HUES48 (cell line): ENCODE results near the gene TENM4.

Experiments used
- H3K27ac ChIP-seq: one replicate; pipeline ENCODE4 v1.7.0; 2013; ENCODE audit warnings: low read depth, low read length, inconsistent platforms
- H3K27me3 ChIP-seq: 2 replicates; pipeline ENCODE4 v1.6.1; 2013; ENCODE audit warnings: mild to moderate bottlenecking, low read length; ENCODE audit not compliant: control insufficient read depth, insufficient read depth
- H3K36me3 ChIP-seq: 2 replicates; pipeline ENCODE4 v1.6.1; 2013; ENCODE audit warnings: low read length; ENCODE audit not compliant: control insufficient read depth, insufficient read depth
- H3K4me1 ChIP-seq: 2 replicates; pipeline ENCODE4 v1.6.1; 2013; ENCODE audit warnings: mild to moderate bottlenecking, low read length; ENCODE audit not compliant: control insufficient read depth, insufficient read depth
- H3K4me3 ChIP-seq: 2 replicates; pipeline ENCODE4 v1.5.1; 2013; ENCODE audit warnings: mild to moderate bottlenecking, low read depth, low read length
- H3K9ac ChIP-seq: 2 replicates; pipeline ENCODE4 v1.6.1; 2013; ENCODE audit warnings: mild to moderate bottlenecking, low read depth, low read length, moderate library complexity
- H3K9me3 ChIP-seq: 2 replicates; pipeline ENCODE4 v1.6.1; 2013; ENCODE audit warnings: low read length; ENCODE audit not compliant: control insufficient read depth, insufficient read depth

The TENM4 gene

DNA sequence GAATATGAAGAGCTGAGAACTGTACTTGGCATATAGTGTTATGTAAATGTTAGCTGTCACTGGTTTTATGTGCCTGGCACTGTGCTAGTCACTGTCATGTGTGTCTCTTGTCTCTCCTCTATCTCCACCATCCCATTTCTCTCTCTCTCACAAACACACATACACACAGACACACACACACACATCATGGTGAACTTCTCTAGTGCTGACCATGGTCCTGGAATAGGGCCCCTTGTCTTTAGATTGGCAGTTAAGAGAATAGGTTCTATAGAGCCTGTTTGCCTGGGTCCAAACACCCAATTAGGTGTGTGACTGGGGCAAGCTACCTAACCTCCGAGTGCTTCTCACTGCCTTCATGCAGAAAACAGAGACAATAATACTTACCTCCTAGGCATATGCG, 756.5 kb downstream of the TENM4 start:
- no peaks in the 10 kb centered on the region for H3K36me3 ChIP-seq
- peaks cover 22% of the 10 kb centered on the region for H3K4me1 ChIP-seq
- 0 out of 2 replicates have a peak, but pooled peaks cover 5% of the 10 kb centered on the region for H3K9me3 ChIP-seq
- H3K27ac ChIP-seq, result no peak overlapping the region
- no peak overlapping the region for H3K9ac ChIP-seq
- H3K4me3 ChIP-seq, result peak overlapping the region; percentile 44; the same call in 1 of the 2 replicates
- no peaks in the 10 kb centered on the region for H3K27me3 ChIP-seq

DNA sequence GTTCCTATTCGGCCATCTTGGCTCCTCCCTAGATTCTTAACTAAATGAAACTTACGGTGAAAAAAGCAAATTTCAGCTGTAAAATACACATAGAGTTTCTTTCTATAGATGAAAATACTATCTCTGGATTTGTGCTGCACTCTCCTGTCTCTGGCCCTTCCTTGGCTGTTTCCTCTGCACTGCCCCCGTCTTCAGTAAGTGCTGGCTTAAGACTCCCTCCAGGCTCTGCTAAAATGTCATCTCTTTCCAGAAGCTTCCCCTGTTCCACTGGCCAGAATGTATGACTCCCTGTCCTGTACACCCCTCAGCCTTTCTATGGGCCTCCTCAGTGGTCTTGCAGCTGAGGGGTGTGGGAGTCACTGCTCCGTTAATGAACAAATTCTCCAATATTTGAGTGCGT, 757.1 kb downstream of the TENM4 start:
- Histone ChIP-seq H3K4me3 (peak overlapping the region; percentile 44), H3K4me1 (peaks cover 16% of the 10 kb centered on the region), H3K27ac (no peak overlapping the region), H3K27me3 (no peaks in the 10 kb centered on the region), H3K9me3 (0 out of 2 replicates have a peak, but pooled peaks cover 5% of the 10 kb centered on the region), H3K9ac (no peak overlapping the region), H3K36me3 (no peaks in the 10 kb centered on the region)

DNA sequence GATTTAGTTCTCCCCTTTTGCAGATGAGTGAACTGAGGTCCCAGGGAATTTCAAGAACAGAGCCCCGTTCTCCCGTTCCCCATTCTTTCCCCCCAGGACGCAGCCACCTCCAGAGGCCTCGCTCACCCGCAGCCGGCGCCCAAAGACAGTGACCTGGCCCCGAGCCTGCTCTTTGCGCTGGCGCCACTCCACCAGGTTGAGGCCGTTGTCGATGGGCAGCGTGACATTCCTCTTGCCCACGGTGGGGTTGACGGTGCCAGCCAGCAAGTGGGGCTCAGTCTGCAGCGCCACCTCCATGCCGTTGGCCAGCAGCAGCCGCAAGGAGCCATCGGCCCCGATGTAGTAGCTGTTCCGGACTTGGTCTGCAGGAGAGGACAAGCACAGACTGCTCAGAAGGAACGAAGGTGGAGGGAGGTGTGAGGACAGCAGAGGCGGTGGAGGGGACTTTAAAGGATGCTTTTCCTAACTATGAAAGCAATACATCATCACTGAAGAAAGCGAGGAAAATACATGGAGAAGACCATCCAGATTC, 764.7 kb downstream of the TENM4 start:
- Histone ChIP-seq H3K27me3 (no peaks in the 10 kb centered on the region), H3K36me3 (no peaks in the 10 kb centered on the region), H3K4me1 (no peaks in the 10 kb centered on the region), H3K9ac (no peak overlapping the region), H3K27ac (no peak overlapping the region), H3K4me3 (no peak overlapping the region), H3K9me3 (no peaks in the 10 kb centered on the region)

DNA sequence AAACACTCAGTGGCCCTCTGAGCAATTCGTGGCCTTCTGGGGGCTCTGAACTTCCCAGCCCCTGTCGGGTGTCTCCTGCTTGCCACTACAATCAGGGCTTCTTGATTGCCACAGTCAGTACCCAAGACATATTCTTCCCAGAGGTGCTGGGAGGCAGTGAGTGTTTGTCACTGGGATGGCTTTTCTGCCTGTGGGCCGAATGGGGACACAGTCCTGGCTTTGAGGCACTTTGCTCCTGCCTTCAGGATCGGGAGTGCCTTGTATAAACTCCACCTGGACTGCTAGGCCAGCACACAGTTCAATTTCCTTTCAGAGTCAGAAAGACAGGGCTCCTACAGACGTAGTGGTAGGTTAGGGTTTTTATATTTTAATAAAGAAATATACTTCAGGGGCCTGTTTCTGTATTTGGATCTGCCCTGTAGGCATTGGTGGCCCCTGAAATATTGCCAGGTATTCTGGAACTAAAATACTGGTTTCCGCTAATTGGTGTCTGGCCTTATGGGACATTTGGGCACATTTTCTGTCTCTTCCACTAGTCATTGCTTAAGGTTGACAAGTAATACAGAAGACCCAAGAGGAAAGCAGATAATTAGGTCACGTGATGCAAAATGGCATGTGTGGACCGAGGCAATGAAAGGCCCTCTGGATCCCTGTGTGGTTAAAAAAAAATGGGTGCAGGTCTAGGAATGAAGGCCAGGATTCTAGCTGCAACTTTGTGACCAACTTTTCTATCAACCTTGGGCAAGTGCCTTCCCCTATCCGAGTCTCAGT, 767.8 kb downstream of the TENM4 start:
- no peaks in the 10 kb centered on the region for H3K36me3 ChIP-seq
- no peak overlapping the region for H3K4me3 ChIP-seq
- H3K9ac ChIP-seq, result no peak overlapping the region
- H3K9me3 ChIP-seq, result no peaks in the 10 kb centered on the region
- no peak overlapping the region for H3K27ac ChIP-seq
- H3K4me1 ChIP-seq, result no peaks in the 10 kb centered on the region
- H3K27me3 ChIP-seq, result no peaks in the 10 kb centered on the region

DNA sequence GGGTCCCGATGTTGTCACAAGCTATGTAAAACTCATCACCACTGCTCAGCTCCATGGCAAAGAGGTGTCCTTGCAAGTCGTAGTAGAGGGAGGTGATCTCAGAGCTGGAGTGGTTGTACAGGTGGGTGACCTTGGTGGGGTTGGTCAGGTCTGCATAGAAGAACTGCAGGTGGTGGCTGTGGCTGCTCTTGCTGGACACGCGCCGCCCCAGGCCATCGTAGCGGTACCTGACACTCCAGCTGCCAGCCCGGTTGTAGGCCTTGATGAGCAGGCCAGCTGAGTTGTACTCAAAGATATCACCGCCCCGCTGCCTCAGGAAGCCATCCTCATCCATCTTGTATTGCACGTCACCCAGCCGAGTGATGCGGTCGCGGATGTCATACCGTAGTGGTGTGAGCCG, 771.6 kb downstream of the TENM4 start:
- Histone ChIP-seq H3K4me1 (no peaks in the 10 kb centered on the region), H3K27ac (no peak overlapping the region), H3K27me3 (no peaks in the 10 kb centered on the region), H3K36me3 (no peaks in the 10 kb centered on the region), H3K4me3 (no peak overlapping the region), H3K9me3 (no peaks in the 10 kb centered on the region), H3K9ac (no peak overlapping the region)

DNA sequence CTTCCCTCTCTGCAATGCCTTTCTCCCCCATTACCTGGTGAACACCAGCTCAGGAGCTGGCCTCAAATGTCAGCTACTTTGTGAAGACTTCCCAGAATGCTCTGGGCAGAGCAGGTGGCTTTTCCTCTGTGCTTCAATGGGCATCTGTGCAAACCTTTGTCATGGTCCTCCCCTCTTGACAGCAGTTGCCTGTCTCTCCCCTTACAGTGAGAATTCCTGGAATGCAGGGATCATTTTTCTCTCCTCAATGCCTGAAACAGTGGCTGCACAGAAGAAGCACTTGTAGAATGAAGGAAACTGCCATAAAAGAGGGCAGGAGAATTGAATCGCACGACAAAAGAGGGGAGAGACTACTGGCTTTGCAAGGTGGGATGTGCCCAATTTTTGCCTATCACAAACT, 773.4 kb downstream of the TENM4 start:
- no peak overlapping the region for H3K27ac ChIP-seq

DNA sequence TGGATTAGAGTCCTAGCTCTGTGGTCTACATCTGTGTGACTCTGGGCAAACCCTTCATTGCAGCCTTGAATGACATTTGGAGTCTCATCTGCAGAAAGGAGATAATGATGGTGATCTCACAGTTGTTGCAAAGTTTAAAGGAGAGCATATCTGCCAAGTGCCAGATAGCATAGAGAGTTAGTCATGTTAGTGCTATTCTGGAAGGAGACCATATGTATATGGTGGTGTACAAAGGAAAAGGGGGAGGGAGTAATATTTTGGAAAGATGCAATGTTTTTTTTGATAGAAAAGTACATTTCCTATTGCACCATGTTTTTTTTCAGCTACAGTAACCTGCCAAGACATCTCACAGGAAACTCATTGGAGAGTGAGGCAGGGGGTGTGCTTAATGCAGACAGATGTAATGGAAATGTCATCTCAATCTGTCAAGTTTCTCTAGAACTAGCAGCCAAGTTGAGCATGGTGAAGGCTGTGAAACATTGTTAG, 774.1 kb downstream of the TENM4 start:
- H3K4me3 ChIP-seq, result no peak overlapping the region
- H3K36me3 ChIP-seq, result no peaks in the 10 kb centered on the region
- no peaks in the 10 kb centered on the region for H3K27me3 ChIP-seq
- no peak overlapping the region for H3K9ac ChIP-seq
- H3K9me3 ChIP-seq, result no peaks in the 10 kb centered on the region
- no peak overlapping the region for H3K27ac ChIP-seq
- no peaks in the 10 kb centered on the region for H3K4me1 ChIP-seq

More for the DNA sequence above, 773.4 kb downstream of the TENM4 start:
- H3K36me3 ChIP-seq, result no peaks in the 10 kb centered on the region
- no peaks in the 10 kb centered on the region for H3K27me3 ChIP-seq
- no peaks in the 10 kb centered on the region for H3K4me1 ChIP-seq
- no peak overlapping the region for H3K4me3 ChIP-seq
- no peaks in the 10 kb centered on the region for H3K9me3 ChIP-seq
- no peak overlapping the region for H3K9ac ChIP-seq

DNA sequence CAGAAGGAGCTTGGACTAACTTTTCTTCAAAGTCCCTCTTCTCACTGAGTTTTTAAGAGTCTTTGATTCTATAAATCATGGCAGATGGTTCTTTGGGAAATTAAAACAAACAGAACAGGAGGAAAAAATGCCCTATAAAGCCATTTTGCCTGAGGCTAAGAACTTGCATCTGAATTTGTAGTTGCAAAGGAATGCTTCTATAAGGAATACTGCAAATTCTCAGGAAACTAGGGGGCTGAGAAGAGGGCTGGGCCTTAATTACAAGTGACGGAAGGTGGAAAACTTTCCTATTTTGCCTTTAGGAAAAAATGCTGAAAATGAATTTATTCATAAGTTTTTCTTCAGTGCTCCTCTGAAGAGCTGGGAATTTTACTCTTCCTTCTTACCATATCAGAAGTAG, 776.2 kb downstream of the TENM4 start:
- no peak overlapping the region for H3K4me3 ChIP-seq
- H3K9ac ChIP-seq, result no peak overlapping the region
- H3K36me3 ChIP-seq, result no peaks in the 10 kb centered on the region
- H3K4me1 ChIP-seq, result no peaks in the 10 kb centered on the region
- no peaks in the 10 kb centered on the region for H3K9me3 ChIP-seq
- no peak overlapping the region for H3K27ac ChIP-seq
- no peaks in the 10 kb centered on the region for H3K27me3 ChIP-seq

DNA sequence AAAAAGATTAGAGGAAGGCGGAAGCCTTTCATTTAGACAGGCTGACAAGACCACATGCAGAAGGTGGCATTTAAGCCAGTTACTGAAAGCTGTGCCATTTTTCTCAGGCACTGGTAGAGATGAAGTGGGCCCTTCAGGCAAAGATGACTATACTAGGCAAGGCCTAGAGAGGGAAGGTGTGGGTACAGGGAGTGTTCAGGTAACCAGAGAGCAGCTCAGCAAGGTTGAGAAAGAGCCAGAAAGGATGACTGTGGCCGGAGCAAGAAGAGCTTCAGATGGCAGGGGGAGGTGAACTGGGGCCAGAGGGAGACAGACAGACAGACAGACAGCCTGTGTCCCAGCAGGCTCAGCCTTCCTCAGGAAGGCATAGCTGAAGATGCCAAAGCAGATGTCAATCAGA, 778.0 kb downstream of the TENM4 start:
- Histone ChIP-seq H3K36me3 (no peaks in the 10 kb centered on the region), H3K4me1 (no peaks in the 10 kb centered on the region), H3K4me3 (no peak overlapping the region), H3K27ac (no peak overlapping the region), H3K27me3 (no peaks in the 10 kb centered on the region), H3K9ac (no peak overlapping the region), H3K9me3 (no peaks in the 10 kb centered on the region)

DNA sequence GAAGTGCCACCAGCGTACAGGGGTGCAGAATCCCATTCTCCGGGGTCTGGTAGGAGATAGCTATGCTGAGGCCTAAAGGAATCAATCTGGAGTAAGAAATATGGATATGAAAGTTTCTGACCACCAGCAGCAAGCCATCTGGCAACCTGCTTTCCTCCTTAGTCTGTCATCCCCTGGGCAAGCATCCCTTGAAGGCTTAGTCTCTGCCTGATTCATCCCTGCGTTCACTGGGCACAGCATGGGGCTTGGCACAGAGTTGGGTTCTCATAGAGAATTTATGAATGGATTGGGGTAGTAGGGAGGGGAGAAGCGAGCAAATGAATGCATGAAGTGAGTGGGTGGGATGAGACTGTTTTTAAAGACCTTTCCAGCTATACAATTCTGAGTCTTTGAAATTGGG, 780.4 kb downstream of the TENM4 start:
- no peak overlapping the region for H3K9ac ChIP-seq
- no peaks in the 10 kb centered on the region for H3K36me3 ChIP-seq
- H3K4me1 ChIP-seq, result no peaks in the 10 kb centered on the region
- no peaks in the 10 kb centered on the region for H3K9me3 ChIP-seq
- no peaks in the 10 kb centered on the region for H3K27me3 ChIP-seq
- H3K27ac ChIP-seq, result no peak overlapping the region
- no peak overlapping the region for H3K4me3 ChIP-seq
